ENCODE measurements around the gene RABAC1.

DNA sequence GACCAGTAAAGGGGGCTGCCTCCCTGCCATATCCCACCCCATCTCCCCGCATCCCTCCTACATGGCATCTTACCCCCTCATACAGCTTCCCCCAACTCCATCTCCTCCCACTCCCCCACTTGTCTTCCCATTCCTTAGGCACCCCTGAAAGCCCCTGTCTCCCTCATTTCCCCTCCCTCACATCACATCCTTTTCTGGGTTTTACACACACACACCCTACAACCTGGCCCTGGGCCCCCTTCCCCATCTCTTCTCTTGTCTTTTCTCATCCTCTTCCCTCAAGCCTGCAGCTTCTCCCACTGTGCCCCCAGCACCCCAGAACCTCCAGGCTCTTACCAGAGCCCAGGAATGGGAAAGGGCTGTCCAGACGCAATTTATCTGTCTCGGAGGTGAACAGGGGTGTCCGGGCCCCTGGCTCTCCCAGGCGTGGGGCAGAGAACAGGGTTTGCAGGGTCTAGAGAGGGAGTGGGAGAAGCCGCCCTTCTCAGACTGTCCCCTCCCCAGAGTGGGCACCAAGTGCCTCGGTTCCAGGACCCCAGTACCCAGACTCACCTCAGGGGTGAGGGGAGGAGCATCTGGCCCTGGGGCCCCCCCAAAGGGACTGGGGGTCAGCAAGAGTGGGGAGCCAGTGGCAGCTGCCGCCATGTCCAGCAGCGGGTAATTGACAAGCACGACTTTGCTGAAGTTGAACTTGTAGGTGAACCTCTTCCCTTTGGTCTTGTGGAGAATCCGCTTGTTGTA is 50.2 kb downstream of the RABAC1 start:
- TF ChIP-seq EP300 (IDR thresholded peaks at IDR 0.05; ENCODE audit: low read depth): no peak
- TF ChIP-seq, protein P1, sequence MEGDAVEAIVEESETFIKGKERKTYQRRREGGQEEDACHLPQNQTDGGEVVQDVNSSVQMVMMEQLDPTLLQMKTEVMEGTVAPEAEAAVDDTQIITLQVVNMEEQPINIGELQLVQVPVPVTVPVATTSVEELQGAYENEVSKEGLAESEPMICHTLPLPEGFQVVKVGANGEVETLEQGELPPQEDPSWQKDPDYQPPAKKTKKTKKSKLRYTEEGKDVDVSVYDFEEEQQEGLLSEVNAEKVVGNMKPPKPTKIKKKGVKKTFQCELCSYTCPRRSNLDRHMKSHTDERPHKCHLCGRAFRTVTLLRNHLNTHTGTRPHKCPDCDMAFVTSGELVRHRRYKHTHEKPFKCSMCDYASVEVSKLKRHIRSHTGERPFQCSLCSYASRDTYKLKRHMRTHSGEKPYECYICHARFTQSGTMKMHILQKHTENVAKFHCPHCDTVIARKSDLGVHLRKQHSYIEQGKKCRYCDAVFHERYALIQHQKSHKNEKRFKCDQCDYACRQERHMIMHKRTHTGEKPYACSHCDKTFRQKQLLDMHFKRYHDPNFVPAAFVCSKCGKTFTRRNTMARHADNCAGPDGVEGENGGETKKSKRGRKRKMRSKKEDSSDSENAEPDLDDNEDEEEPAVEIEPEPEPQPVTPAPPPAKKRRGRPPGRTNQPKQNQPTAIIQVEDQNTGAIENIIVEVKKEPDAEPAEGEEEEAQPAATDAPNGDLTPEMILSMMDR (IDR thresholded peaks at IDR 0.05): no peak

Measured in transverse colon (tissue), 3 donors.